Measurements from ENCODE around the gene SULT1E1.

DNA sequence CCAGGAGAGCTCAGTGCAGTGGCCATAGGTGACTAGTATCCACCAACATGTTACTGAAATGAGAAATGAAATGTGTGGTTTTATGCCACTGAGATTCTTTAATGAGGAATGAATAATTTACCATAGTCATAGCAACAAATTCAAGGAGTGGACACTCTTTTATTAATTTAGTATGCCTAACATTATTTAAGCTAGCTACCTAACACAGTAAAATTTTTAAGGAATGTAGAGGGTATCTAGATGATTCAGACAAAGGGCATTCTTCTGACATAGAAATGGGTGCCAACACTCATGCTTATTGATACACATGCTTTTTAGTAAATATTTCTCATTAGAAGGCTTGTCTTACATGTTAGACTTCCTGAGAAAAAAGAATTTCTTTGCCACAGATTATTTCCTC, 66.2 kb downstream of the SULT1E1 start:
- TF ChIP-seq, protein P1, sequence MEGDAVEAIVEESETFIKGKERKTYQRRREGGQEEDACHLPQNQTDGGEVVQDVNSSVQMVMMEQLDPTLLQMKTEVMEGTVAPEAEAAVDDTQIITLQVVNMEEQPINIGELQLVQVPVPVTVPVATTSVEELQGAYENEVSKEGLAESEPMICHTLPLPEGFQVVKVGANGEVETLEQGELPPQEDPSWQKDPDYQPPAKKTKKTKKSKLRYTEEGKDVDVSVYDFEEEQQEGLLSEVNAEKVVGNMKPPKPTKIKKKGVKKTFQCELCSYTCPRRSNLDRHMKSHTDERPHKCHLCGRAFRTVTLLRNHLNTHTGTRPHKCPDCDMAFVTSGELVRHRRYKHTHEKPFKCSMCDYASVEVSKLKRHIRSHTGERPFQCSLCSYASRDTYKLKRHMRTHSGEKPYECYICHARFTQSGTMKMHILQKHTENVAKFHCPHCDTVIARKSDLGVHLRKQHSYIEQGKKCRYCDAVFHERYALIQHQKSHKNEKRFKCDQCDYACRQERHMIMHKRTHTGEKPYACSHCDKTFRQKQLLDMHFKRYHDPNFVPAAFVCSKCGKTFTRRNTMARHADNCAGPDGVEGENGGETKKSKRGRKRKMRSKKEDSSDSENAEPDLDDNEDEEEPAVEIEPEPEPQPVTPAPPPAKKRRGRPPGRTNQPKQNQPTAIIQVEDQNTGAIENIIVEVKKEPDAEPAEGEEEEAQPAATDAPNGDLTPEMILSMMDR (optimal IDR thresholded peaks at IDR 0.05 in 1 of 3, IDR thresholded peaks at IDR 0.05 in 1 of 3, conservative IDR thresholded peaks at IDR 0.05 in 1 of 3; ENCODE audit: extremely low read depth in 1 of 3, insufficient read depth in 2 of 3, low read length in 3 of 3) = no peak
- no peak for TF ChIP-seq EZH2 (IDR thresholded peaks at IDR 0.05; ENCODE audit: low read length)

All from keratinocyte (primary cell).